ENCODE measurements around the gene STXBP4.

STXBP4 gene

GRCh38 chr17:55171634-55172328, 203.2 kb downstream of the STXBP4 start:
- Histone ChIP-seq H3K9me3 (ENCODE audit: control insufficient read depth in 1 of 2, low read length in 2 of 2) (peaks cover 0 to 7% of the 10 kb centered on the region in 2 donors), H3K27me3 (ENCODE audit: control insufficient read depth in 1 of 2, insufficient read depth in 2 of 2, low read length in 2 of 2) (no peaks in the 10 kb centered on the region), H3K27ac (ENCODE audit: low read depth, low read length) (no peak overlapping the region), H3K4me3 (ENCODE audit: low read depth in 1 of 2, low read length in 2 of 2) (no peak overlapping the region), H3K36me3 (ENCODE audit: control insufficient read depth in 1 of 2, insufficient read depth in 2 of 2, low read length in 2 of 2) (no peaks in the 10 kb centered on the region), H3K9ac (ENCODE audit: low read depth in 1 of 2, low read length in 2 of 2) (no peak overlapping the region), H3K4me1 (ENCODE audit: control insufficient read depth in 1 of 2, insufficient read depth in 2 of 2, low read length in 2 of 2) (peaks cover 0 to 7% of the 10 kb centered on the region in 2 donors)

GRCh38 chr17:55172612-55173011, 204.0 kb downstream of the STXBP4 start:
- H3K36me3 ChIP-seq (ENCODE audit: control insufficient read depth in 1 of 2, insufficient read depth in 2 of 2, low read length in 2 of 2), result no peaks in the 10 kb centered on the region
- no peak overlapping the region for H3K4me3 ChIP-seq (ENCODE audit: low read depth in 1 of 2, low read length in 2 of 2)
- H3K27ac ChIP-seq (ENCODE audit: low read depth, low read length), result no peak overlapping the region
- H3K9ac ChIP-seq (ENCODE audit: low read depth in 1 of 2, low read length in 2 of 2), result no peak overlapping the region
- peaks cover 0 to 7% of the 10 kb centered on the region in 2 donors for H3K9me3 ChIP-seq (ENCODE audit: control insufficient read depth in 1 of 2, low read length in 2 of 2)
- H3K27me3 ChIP-seq (ENCODE audit: control insufficient read depth in 1 of 2, insufficient read depth in 2 of 2, low read length in 2 of 2), result no peaks in the 10 kb centered on the region
- H3K4me1 ChIP-seq (ENCODE audit: control insufficient read depth in 1 of 2, insufficient read depth in 2 of 2, low read length in 2 of 2), result peaks cover 0 to 2% of the 10 kb centered on the region in 2 donors

- H3K9ac ChIP-seq (ENCODE audit: low read depth in 1 of 2, low read length in 2 of 2), result no peak overlapping the region
- H3K4me1 ChIP-seq (ENCODE audit: control insufficient read depth in 1 of 2, insufficient read depth in 2 of 2, low read length in 2 of 2), result no peaks in the 10 kb centered on the region
- no peaks in the 10 kb centered on the region for H3K27me3 ChIP-seq (ENCODE audit: control insufficient read depth in 1 of 2, insufficient read depth in 2 of 2, low read length in 2 of 2)
- H3K4me3 ChIP-seq (ENCODE audit: low read depth in 1 of 2, low read length in 2 of 2), result no peak overlapping the region
- no peaks in the 10 kb centered on the region for H3K36me3 ChIP-seq (ENCODE audit: control insufficient read depth in 1 of 2, insufficient read depth in 2 of 2, low read length in 2 of 2)
- no peak overlapping the region for H3K27ac ChIP-seq (ENCODE audit: low read depth, low read length)
- H3K9me3 ChIP-seq (ENCODE audit: control insufficient read depth in 1 of 2, low read length in 2 of 2), result peaks cover 0 to 7% of the 10 kb centered on the region in 2 donors
Observed at GRCh38 chr17:55174133-55174532, 205.6 kb downstream of the STXBP4 start.

GRCh38 chr17:55175788-55176427, 207.3 kb downstream of the STXBP4 start:
- Histone ChIP-seq H3K9ac (ENCODE audit: low read depth in 1 of 2, low read length in 2 of 2) (no peak overlapping the region), H3K27me3 (ENCODE audit: control insufficient read depth in 1 of 2, insufficient read depth in 2 of 2, low read length in 2 of 2) (no peaks in the 10 kb centered on the region), H3K4me3 (ENCODE audit: low read depth in 1 of 2, low read length in 2 of 2) (no peak overlapping the region), H3K27ac (ENCODE audit: low read depth, low read length) (no peak overlapping the region), H3K9me3 (ENCODE audit: control insufficient read depth in 1 of 2, low read length in 2 of 2) (peaks cover 0 to 7% of the 10 kb centered on the region in 2 donors), H3K4me1 (ENCODE audit: control insufficient read depth in 1 of 2, insufficient read depth in 2 of 2, low read length in 2 of 2) (no peaks in the 10 kb centered on the region), H3K36me3 (ENCODE audit: control insufficient read depth in 1 of 2, insufficient read depth in 2 of 2, low read length in 2 of 2) (no peaks in the 10 kb centered on the region)

- Histone ChIP-seq H3K4me3 (ENCODE audit: low read depth in 1 of 2, low read length in 2 of 2) (no peak overlapping the region), H3K9ac (ENCODE audit: low read depth in 1 of 2, low read length in 2 of 2) (no peak overlapping the region), H3K36me3 (ENCODE audit: control insufficient read depth in 1 of 2, insufficient read depth in 2 of 2, low read length in 2 of 2) (no peaks in the 10 kb centered on the region), H3K4me1 (ENCODE audit: control insufficient read depth in 1 of 2, insufficient read depth in 2 of 2, low read length in 2 of 2) (no peaks in the 10 kb centered on the region), H3K9me3 (ENCODE audit: control insufficient read depth in 1 of 2, low read length in 2 of 2) (peaks cover 0 to 7% of the 10 kb centered on the region in 2 donors), H3K27me3 (ENCODE audit: control insufficient read depth in 1 of 2, insufficient read depth in 2 of 2, low read length in 2 of 2) (no peaks in the 10 kb centered on the region), H3K27ac (ENCODE audit: low read depth, low read length) (no peak overlapping the region)
Observed at GRCh38 chr17:55177159-55177854, 208.7 kb downstream of the STXBP4 start.

GRCh38 chr17:55177855-55178217, 209.3 kb downstream of the STXBP4 start:
- Histone ChIP-seq H3K27ac (ENCODE audit: low read depth, low read length) (no peak overlapping the region), H3K9ac (ENCODE audit: low read depth in 1 of 2, low read length in 2 of 2) (no peak overlapping the region), H3K4me1 (ENCODE audit: control insufficient read depth in 1 of 2, insufficient read depth in 2 of 2, low read length in 2 of 2) (no peaks in the 10 kb centered on the region), H3K9me3 (ENCODE audit: control insufficient read depth in 1 of 2, low read length in 2 of 2) (peaks cover 0 to 7% of the 10 kb centered on the region in 2 donors), H3K27me3 (ENCODE audit: control insufficient read depth in 1 of 2, insufficient read depth in 2 of 2, low read length in 2 of 2) (no peaks in the 10 kb centered on the region), H3K4me3 (ENCODE audit: low read depth in 1 of 2, low read length in 2 of 2) (no peak overlapping the region), H3K36me3 (ENCODE audit: control insufficient read depth in 1 of 2, insufficient read depth in 2 of 2, low read length in 2 of 2) (no peaks in the 10 kb centered on the region)

GRCh38 chr17:55186937-55187770, 218.6 kb downstream of the STXBP4 start:
- no peaks in the 10 kb centered on the region for H3K27me3 ChIP-seq (ENCODE audit: control insufficient read depth in 1 of 2, insufficient read depth in 2 of 2, low read length in 2 of 2)
- H3K4me1 ChIP-seq (ENCODE audit: control insufficient read depth in 1 of 2, insufficient read depth in 2 of 2, low read length in 2 of 2), result no peaks in the 10 kb centered on the region
- no peak overlapping the region for H3K4me3 ChIP-seq (ENCODE audit: low read depth in 1 of 2, low read length in 2 of 2)
- no peaks in the 10 kb centered on the region for H3K9me3 ChIP-seq (ENCODE audit: control insufficient read depth in 1 of 2, low read length in 2 of 2)
- H3K9ac ChIP-seq (ENCODE audit: low read depth in 1 of 2, low read length in 2 of 2), result no peak overlapping the region
- H3K27ac ChIP-seq (ENCODE audit: low read depth, low read length), result no peak overlapping the region
- H3K36me3 ChIP-seq (ENCODE audit: control insufficient read depth in 1 of 2, insufficient read depth in 2 of 2, low read length in 2 of 2), result no peaks in the 10 kb centered on the region

GRCh38 chr17:55190748-55191147, 222.2 kb downstream of the STXBP4 start:
- H3K4me1 ChIP-seq (ENCODE audit: control insufficient read depth in 1 of 2, insufficient read depth in 2 of 2, low read length in 2 of 2), result no peaks in the 10 kb centered on the region
- H3K9ac ChIP-seq (ENCODE audit: low read depth in 1 of 2, low read length in 2 of 2), result no peak overlapping the region
- H3K9me3 ChIP-seq (ENCODE audit: control insufficient read depth in 1 of 2, low read length in 2 of 2), result no peaks in the 10 kb centered on the region
- no peaks in the 10 kb centered on the region for H3K36me3 ChIP-seq (ENCODE audit: control insufficient read depth in 1 of 2, insufficient read depth in 2 of 2, low read length in 2 of 2)
- H3K4me3 ChIP-seq (ENCODE audit: low read depth in 1 of 2, low read length in 2 of 2), result no peak overlapping the region
- H3K27me3 ChIP-seq (ENCODE audit: control insufficient read depth in 1 of 2, insufficient read depth in 2 of 2, low read length in 2 of 2), result no peaks in the 10 kb centered on the region
- no peak overlapping the region for H3K27ac ChIP-seq (ENCODE audit: low read depth, low read length)

- Histone ChIP-seq H3K9ac (ENCODE audit: low read depth in 1 of 2, low read length in 2 of 2) (no peak overlapping the region), H3K4me3 (ENCODE audit: low read depth in 1 of 2, low read length in 2 of 2) (no peak overlapping the region), H3K27me3 (ENCODE audit: control insufficient read depth in 1 of 2, insufficient read depth in 2 of 2, low read length in 2 of 2) (no peaks in the 10 kb centered on the region), H3K4me1 (ENCODE audit: control insufficient read depth in 1 of 2, insufficient read depth in 2 of 2, low read length in 2 of 2) (no peaks in the 10 kb centered on the region), H3K27ac (ENCODE audit: low read depth, low read length) (no peak overlapping the region), H3K36me3 (ENCODE audit: control insufficient read depth in 1 of 2, insufficient read depth in 2 of 2, low read length in 2 of 2) (no peaks in the 10 kb centered on the region), H3K9me3 (ENCODE audit: control insufficient read depth in 1 of 2, low read length in 2 of 2) (no peaks in the 10 kb centered on the region)
Observed at GRCh38 chr17:55198690-55199370, 230.3 kb downstream of the STXBP4 start.

All from duodenal mucosa (tissue), 2 donors.